ENCODE data around the gene CNTNAP5.

Gene CNTNAP5

GRCh38 chr2:124258140-124258880 is 233.2 kb downstream of the CNTNAP5 start:
- in situ Hi-C loops (cut with MboI; ENCODE audit: low sequenced_read_pairs), result no loop called here

- in situ Hi-C loops (cut with MboI; ENCODE audit: low sequenced_read_pairs), result no loop called here
Observed at GRCh38 chr2:124261456-124261855, 236.4 kb downstream of the CNTNAP5 start.

- in situ Hi-C loops (cut with MboI; ENCODE audit: low sequenced_read_pairs), result no loop called here
Observed at GRCh38 chr2:124264551-124265091, 239.5 kb downstream of the CNTNAP5 start.

- in situ Hi-C loops (cut with MboI; ENCODE audit: low sequenced_read_pairs), result no loop called here
Observed at GRCh38 chr2:124267794-124268193, 242.7 kb downstream of the CNTNAP5 start.

- in situ Hi-C loops (cut with MboI; ENCODE audit: low sequenced_read_pairs), result no loop called here
Observed at GRCh38 chr2:124269348-124269747, 244.3 kb downstream of the CNTNAP5 start.

- in situ Hi-C loops (cut with MboI; ENCODE audit: low sequenced_read_pairs), result no loop called here
Observed at GRCh38 chr2:124272261-124272841, 247.3 kb downstream of the CNTNAP5 start.

GRCh38 chr2:124281541-124281940 is 256.5 kb downstream of the CNTNAP5 start:
- in situ Hi-C loops (cut with MboI; ENCODE audit: low sequenced_read_pairs), result no loop called here

GRCh38 chr2:124283096-124283495 is 258.0 kb downstream of the CNTNAP5 start:
- in situ Hi-C loops (cut with MboI; ENCODE audit: low sequenced_read_pairs), result no loop called here

- in situ Hi-C loops (cut with MboI; ENCODE audit: low sequenced_read_pairs), result no loop called here
Observed at GRCh38 chr2:124286089-124286783, 261.1 kb downstream of the CNTNAP5 start.

- in situ Hi-C loops (cut with MboI; ENCODE audit: low sequenced_read_pairs), result no loop called here
Observed at GRCh38 chr2:124289060-124289459, 264.0 kb downstream of the CNTNAP5 start.

GRCh38 chr2:124289615-124290014 is 264.5 kb downstream of the CNTNAP5 start:
- in situ Hi-C loops (cut with MboI; ENCODE audit: low sequenced_read_pairs), result no loop called here

- in situ Hi-C loops (cut with MboI; ENCODE audit: low sequenced_read_pairs), result no loop called here
Observed at GRCh38 chr2:124296470-124296869, 271.4 kb downstream of the CNTNAP5 start.

GRCh38 chr2:124301915-124302314 is 276.8 kb downstream of the CNTNAP5 start:
- in situ Hi-C loops (cut with MboI; ENCODE audit: low sequenced_read_pairs), result no loop called here

GRCh38 chr2:124308319-124309062 is 283.4 kb downstream of the CNTNAP5 start:
- in situ Hi-C loops (cut with MboI; ENCODE audit: low sequenced_read_pairs), result no loop called here

GRCh38 chr2:124309563-124310138 is 284.6 kb downstream of the CNTNAP5 start:
- in situ Hi-C loops (cut with MboI; ENCODE audit: low sequenced_read_pairs), result no loop called here

GRCh38 chr2:124310671-124311070 is 285.6 kb downstream of the CNTNAP5 start:
- in situ Hi-C loops (cut with MboI; ENCODE audit: low sequenced_read_pairs), result no loop called here

GRCh38 chr2:124314084-124314483 is 289.0 kb downstream of the CNTNAP5 start:
- in situ Hi-C loops (cut with MboI; ENCODE audit: low sequenced_read_pairs), result no loop called here

- in situ Hi-C loops (cut with MboI; ENCODE audit: low sequenced_read_pairs), result no loop called here
Observed at GRCh38 chr2:124315221-124315880, 290.3 kb downstream of the CNTNAP5 start.

- in situ Hi-C loops (cut with MboI; ENCODE audit: low sequenced_read_pairs), result no loop called here
Observed at GRCh38 chr2:124316133-124316532, 291.0 kb downstream of the CNTNAP5 start.

Data from HL-60/S4 treated with retinoic acid at 250 ng/mL for 4 days and 3 days (cell line).